Activated naive CD4-positive, alpha-beta T cell treated with anti-CD3 and anti-CD28 coated beads, Interleukin-2, amount 50 U/mL, for 24 hours (primary cell): ENCODE results near the gene CUL4A.
"Not testable (repeated sequence)": the region's sequence is repeated elsewhere in the genome, so short reads cannot be mapped to it uniquely, and the experiment has no call there.

ENCODE experiments used
- H3K27ac Mint-ChIP-seq: one replicate; pipeline ENCODE4 v1.8.0; 2021; ENCODE audit warnings: mild to moderate bottlenecking, mixed read lengths
- H3K27me3 Mint-ChIP-seq: one replicate; pipeline ENCODE4 v1.8.0; 2021; ENCODE audit warnings: mixed read lengths
- H3K36me3 Mint-ChIP-seq: one replicate; pipeline ENCODE4 v1.8.0; 2021; ENCODE audit warnings: mixed read lengths
- H3K4me1 Mint-ChIP-seq: one replicate; pipeline ENCODE4 v1.8.0; 2021; ENCODE audit warnings: mixed read lengths
- H3K4me3 Mint-ChIP-seq: one replicate; pipeline ENCODE4 v1.8.0; 2021; ENCODE audit warnings: mild to moderate bottlenecking, mixed read lengths
- H3K9me3 Mint-ChIP-seq: one replicate; pipeline ENCODE4 v1.8.0; 2021; ENCODE audit warnings: mixed read lengths

CUL4A gene

GRCh38 chr13:113305208-113305607, 95.8 kb downstream of the CUL4A start:
- no peak overlapping the region for H3K27ac Mint-ChIP-seq
- H3K27me3 Mint-ChIP-seq, result no peaks in the 10 kb centered on the region
- H3K9me3 Mint-ChIP-seq, result no peaks in the 10 kb centered on the region
- no peak overlapping the region for H3K4me3 Mint-ChIP-seq
- peaks cover 4% of the 10 kb centered on the region for H3K36me3 Mint-ChIP-seq
- peaks cover 37% of the 10 kb centered on the region for H3K4me1 Mint-ChIP-seq

DNA sequence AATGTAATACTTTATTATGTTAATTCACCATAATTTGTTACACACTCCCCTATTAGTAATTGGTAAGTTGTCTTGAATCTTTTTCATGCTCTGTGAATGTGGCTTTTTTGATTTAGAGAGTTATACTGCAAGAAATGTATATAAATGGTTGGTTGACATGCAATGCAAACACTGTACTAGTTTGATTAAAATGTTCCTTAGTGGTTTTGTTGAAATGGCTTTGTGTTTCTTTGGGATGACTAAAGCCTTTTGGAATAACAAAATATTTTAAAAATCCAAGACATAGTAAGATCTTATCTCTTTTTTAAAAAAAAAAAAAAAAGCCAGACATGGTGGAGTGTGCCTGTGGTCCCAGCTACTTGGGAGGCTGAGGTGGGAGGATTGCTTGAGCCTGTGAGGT, 98.1 kb downstream of the CUL4A start:
- Mint-ChIP-seq H3K27ac (no peak overlapping the region), H3K4me3 (no peak overlapping the region), H3K9me3 (no peaks in the 10 kb centered on the region), H3K36me3 (peaks cover 4% of the 10 kb centered on the region), H3K4me1 (peaks cover 30% of the 10 kb centered on the region), H3K27me3 (no peaks in the 10 kb centered on the region)

DNA sequence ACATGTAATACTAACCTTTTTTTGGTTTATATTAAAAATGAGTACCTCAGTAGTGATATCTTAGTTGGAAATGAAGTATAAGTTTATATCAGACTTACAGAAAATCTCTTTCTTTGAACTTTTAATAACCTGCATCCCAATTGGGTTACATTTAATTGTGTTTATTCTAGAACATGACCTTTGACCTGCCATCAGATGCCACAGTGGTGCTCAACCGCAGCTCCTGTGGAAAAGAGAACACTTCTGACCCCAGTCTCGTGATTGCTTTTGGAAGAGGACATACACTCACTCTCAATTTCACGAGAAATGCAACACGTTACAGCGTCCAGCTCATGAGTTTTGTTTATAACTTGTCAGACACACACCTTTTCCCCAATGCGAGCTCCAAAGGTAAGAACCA, 100.1 kb downstream of the CUL4A start:
- no peak overlapping the region for H3K4me3 Mint-ChIP-seq
- peaks cover 17% of the 10 kb centered on the region for H3K4me1 Mint-ChIP-seq

DNA sequence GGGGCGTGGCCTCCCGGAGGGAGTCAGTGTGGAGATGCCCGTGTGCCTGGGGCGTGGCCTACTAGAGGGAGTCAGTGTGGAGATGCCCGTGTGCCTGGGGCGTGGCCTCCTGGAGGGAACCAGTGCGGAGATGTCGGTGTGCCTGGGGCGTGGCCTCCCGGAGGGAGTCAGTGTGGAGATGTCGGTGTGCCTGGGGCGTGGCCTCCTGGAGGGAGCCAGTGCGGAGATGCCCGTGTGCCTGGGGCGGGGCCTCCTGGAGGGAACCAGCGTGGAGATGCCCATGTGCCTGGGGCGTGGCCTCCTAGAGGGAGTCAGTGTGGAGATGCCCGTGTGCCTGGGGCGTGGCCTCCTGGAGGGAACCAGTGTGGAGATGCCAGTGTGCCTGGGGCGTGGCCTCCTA, 104.7 kb downstream of the CUL4A start:
- H3K4me1 Mint-ChIP-seq, H3K9me3 Mint-ChIP-seq, H3K36me3 Mint-ChIP-seq, H3K4me3 Mint-ChIP-seq, H3K27ac Mint-ChIP-seq, H3K27me3 Mint-ChIP-seq: not testable (repeated sequence)

More for the DNA sequence above, 100.1 kb downstream of the CUL4A start:
- Mint-ChIP-seq H3K36me3 (peaks cover 4% of the 10 kb centered on the region), H3K27ac (no peak overlapping the region), H3K9me3 (no peaks in the 10 kb centered on the region), H3K27me3 (no peaks in the 10 kb centered on the region)

- H3K27me3 Mint-ChIP-seq, H3K4me3 Mint-ChIP-seq, H3K9me3 Mint-ChIP-seq: not testable (repeated sequence)
Measured at GRCh38 chr13:113314895-113315470, 105.6 kb downstream of the CUL4A start.

GRCh38 chr13:113315992-113316391, 106.6 kb downstream of the CUL4A start:
- Mint-ChIP-seq H3K27me3 (no peaks in the 10 kb centered on the region), H3K4me1 (peaks cover 3% of the 10 kb centered on the region), H3K9me3 (no peaks in the 10 kb centered on the region), H3K36me3 (no peaks in the 10 kb centered on the region), H3K27ac (no peak overlapping the region), H3K4me3 (no peak overlapping the region)

More at GRCh38 chr13:113314895-113315470, 105.6 kb downstream of the CUL4A start:
- H3K36me3 Mint-ChIP-seq, H3K4me1 Mint-ChIP-seq, H3K27ac Mint-ChIP-seq: not testable (repeated sequence)
